SK-N-SH treated with all-trans-retinoic acid at 6 μM for 48 hours (cell line): ENCODE measurements around the gene CLEC18B.

Source experiments
- ATAC-seq: fragments of 200-7000 bp; cut with Tn5 transposase; 3 replicates; pipeline ENCODE4 v1.9.1; 2020; ENCODE audit warnings: mild to moderate bottlenecking, moderate library complexity
- ARNTL ChIP-seq: fragments of 450-650 bp; formaldehyde crosslinking; IDR thresholded peaks from 2 replicates; pipeline ENCODE4 v1.5.0; 2020; ENCODE audit warnings: low read depth, mild to moderate bottlenecking, moderate library complexity, borderline replicate concordance
- BACH2 ChIP-seq: fragments of 250-450 bp; sonication (Bioruptor Pico); IDR thresholded peaks from 2 replicates; pipeline ENCODE4 v1.9.0; 2021; ENCODE audit warnings: mild to moderate bottlenecking, borderline replicate concordance
- CREB5 ChIP-seq: fragments of 250-450 bp; sonication (Bioruptor Pico); IDR thresholded peaks from 2 replicates; pipeline ENCODE4 v1.5.1; 2020; ENCODE audit warnings: low read depth, mild to moderate bottlenecking, moderate library complexity
- ESRRG ChIP-seq: fragments of 250-450 bp; sonication (Bioruptor Pico); IDR thresholded peaks from 2 replicates; pipeline ENCODE4 v1.6.1; 2021; ENCODE audit warnings: mild to moderate bottlenecking
- GLIS3 ChIP-seq: fragments of 250-450 bp; sonication (Bioruptor Pico); IDR thresholded peaks from 2 replicates; pipeline ENCODE4 v1.5.0; 2020; ENCODE audit warnings: mild to moderate bottlenecking, moderate library complexity
- ISL1 ChIP-seq: fragments of 250-450 bp; sonication (Bioruptor Pico); IDR thresholded peaks from 2 replicates; pipeline ENCODE4 v2.1.2; 2022; ENCODE audit warnings: mild to moderate bottlenecking, moderate library complexity
- PATZ1 ChIP-seq: fragments of 250-450 bp; sonication (Bioruptor Pico); IDR thresholded peaks from 2 replicates; pipeline ENCODE4 v1.8.0; 2020; ENCODE audit warnings: mild to moderate bottlenecking, moderate library complexity, borderline replicate concordance
- PPARA ChIP-seq: fragments of 250-450 bp; sonication (Bioruptor Pico); IDR thresholded peaks from 2 replicates; pipeline ENCODE4 v1.5.0; 2020; ENCODE audit warnings: mild to moderate bottlenecking, borderline replicate concordance
- RARB ChIP-seq: fragments of 250-450 bp; sonication (Bioruptor Pico); IDR thresholded peaks from 2 replicates; pipeline ENCODE4 v1.8.0; 2021; ENCODE audit warnings: mild to moderate bottlenecking, moderate library complexity
- SNAI2 ChIP-seq: fragments of 250-450 bp; sonication (Bioruptor Pico); IDR thresholded peaks from 2 replicates; pipeline ENCODE4 v1.5.0; 2020; ENCODE audit warnings: mild to moderate bottlenecking, moderate library complexity
- TCF4 ChIP-seq: fragments of 250-450 bp; sonication (Bioruptor Pico); IDR thresholded peaks from 2 replicates; pipeline ENCODE4 v1.8.0; 2021; ENCODE audit warnings: mild to moderate bottlenecking, moderate library complexity, borderline replicate concordance
- TOX ChIP-seq: fragments of 250-450 bp; sonication (Bioruptor Pico); IDR thresholded peaks from 2 replicates; pipeline ENCODE4 v1.8.0; 2021; ENCODE audit warnings: mild to moderate bottlenecking, moderate library complexity, borderline replicate concordance
- TSHZ2 ChIP-seq: fragments of 250-450 bp; sonication (Bioruptor Pico); IDR thresholded peaks from 2 replicates; pipeline ENCODE4 v1.5.0; 2020; ENCODE audit warnings: mild to moderate bottlenecking, moderate library complexity
- ZC3H10 ChIP-seq: fragments of 250-450 bp; sonication (Bioruptor Pico); IDR thresholded peaks from 2 replicates; pipeline ENCODE4 v1.5.1; 2021; ENCODE audit warnings: mild to moderate bottlenecking, moderate library complexity
- ZFP3 ChIP-seq: fragments of 250-450 bp; sonication (Bioruptor Pico); IDR thresholded peaks from 2 replicates; pipeline ENCODE4 v1.5.0; 2020; ENCODE audit warnings: mild to moderate bottlenecking, moderate library complexity
- ZFP30 ChIP-seq: fragments of 450-650 bp; formaldehyde crosslinking; IDR thresholded peaks from 2 replicates; pipeline ENCODE4 v1.5.0; 2022; ENCODE audit warnings: mild to moderate bottlenecking, moderate library complexity
- ZNF565 ChIP-seq: fragments of 450-650 bp; formaldehyde crosslinking; conservative IDR thresholded peaks from 2 replicates; pipeline ENCODE4 v1.5.0; 2020; ENCODE audit warnings: low read depth, mild to moderate bottlenecking, moderate library complexity
- ZNF70 ChIP-seq: fragments of 450-650 bp; formaldehyde crosslinking; IDR thresholded peaks from 2 replicates; pipeline ENCODE4 v1.5.0; 2020; ENCODE audit warnings: mild to moderate bottlenecking, moderate library complexity
- ZNF8 ChIP-seq: fragments of 450-650 bp; formaldehyde crosslinking; IDR thresholded peaks from 2 replicates; pipeline ENCODE4 v1.5.0; 2020; ENCODE audit warnings: mild to moderate bottlenecking, moderate library complexity

The CLEC18B gene

GRCh38 chr16:74460542-74460941 is 39.3 kb upstream of the CLEC18B start (continued):
- TF ChIP-seq CREB5 (CRISPR knock-in tag) = no peak
- TF ChIP-seq ZNF565 = no peak

GRCh38 chr16:74456290-74456625 is 35.0 kb upstream of the CLEC18B start:
- no peak for TF ChIP-seq CREB5 (CRISPR knock-in tag)
- TF ChIP-seq ESRRG (CRISPR knock-in tag) = no peak
- no peak for TF ChIP-seq PPARA (CRISPR knock-in tag)
- no peak for TF ChIP-seq ZNF70 (CRISPR knock-in tag)
- TF ChIP-seq ZFP30 (CRISPR knock-in tag) = no peak
- no peak for TF ChIP-seq RARB
- TF ChIP-seq, all 23 proteins: peak for 0
- ATAC-seq = no peak

GRCh38 chr16:74455619-74456289 is 34.5 kb upstream of the CLEC18B start:
- no peak for ATAC-seq

GRCh38 chr16:74455213-74455612 is 33.9 kb upstream of the CLEC18B start:
- TF ChIP-seq TSHZ2 (CRISPR knock-in tag) (no peak), ESRRG (CRISPR knock-in tag) (no peak), TCF4 (CRISPR knock-in tag) (no peak), ZFP3 (CRISPR knock-in tag) (no peak), BACH2 (CRISPR knock-in tag) (no peak), ZNF565 (no peak)
- ATAC-seq = no peak

More at GRCh38 chr16:74455619-74456289, 34.5 kb upstream of the CLEC18B start:
- TF ChIP-seq SNAI2 (CRISPR knock-in tag) (no peak), PPARA (CRISPR knock-in tag) (no peak), ZFP30 (CRISPR knock-in tag) (no peak), ISL1 (CRISPR knock-in tag) (no peak), ZNF565 (no peak), ESRRG (CRISPR knock-in tag) (no peak), CREB5 (CRISPR knock-in tag) (no peak), ZC3H10 (no peak), GLIS3 (CRISPR knock-in tag) (no peak), TCF4 (CRISPR knock-in tag) (no peak)

GRCh38 chr16:74451951-74452758 is 30.9 kb upstream of the CLEC18B start:
- no peak for ATAC-seq
- TF ChIP-seq GLIS3 (CRISPR knock-in tag) = no peak
- TF ChIP-seq ARNTL = no peak
- no peak for TF ChIP-seq TSHZ2 (CRISPR knock-in tag)
- TF ChIP-seq PATZ1 (CRISPR knock-in tag) = no peak
- no peak for TF ChIP-seq CREB5 (CRISPR knock-in tag)
- no peak for TF ChIP-seq RARB
- TF ChIP-seq ZNF8 = no peak
- TF ChIP-seq TOX (CRISPR knock-in tag) = no peak
- TF ChIP-seq ZC3H10 = no peak
